GM12878 (cell line): ENCODE data around the gene PPP4R4. TPM values are rescaled to one million over a fixed set of nuclear protein-coding genes. Genes with fewer than 3 reads are reported as not detected.

Experiments
- ATAC-seq: fragments of 200-7000 bp; cut with Tn5 transposase; 3 replicates; pipeline ENCODE4 v1.9.1; 2020; ENCODE audit warnings: mild to moderate bottlenecking, moderate library complexity
- BruUV-seq: library from RNA; stranded (reverse); fragments of 400-500 nt; replicated peaks from 2 replicates; lab custom pipeline; 2021; lab: Mats Ljungman, UMichigan
- CTCF ChIA-PET: fragments of 300-600 bp; sonication (Branson Sonifier 250); formaldehyde crosslinking; extraction: SDS; loops from one replicate; lab custom pipeline; 2021; ENCODE audit warnings: inconsistent platforms; lab: Yijun Ruan, JAX
- POLR2A ChIA-PET: fragments of 350-600 bp; formaldehyde crosslinking; extraction: SDS; loops from one replicate; lab custom pipeline; 2021; ENCODE audit warnings: inconsistent platforms; lab: Charles Lee
- RAD21 ChIA-PET: fragments of 300-600 bp; sonication (Branson Sonifier 250); formaldehyde crosslinking; loops from one replicate; lab custom pipeline; 2023; ENCODE audit warnings: antibody characterized with exemption; ENCODE audit not compliant: unreplicated experiment; lab: Charles Lee
- SMC1A ChIA-PET: fragments of 300-600 bp; sonication (Branson Sonifier 250); formaldehyde crosslinking; loops from one replicate; lab custom pipeline; 2023; ENCODE audit not compliant: unreplicated experiment, uncharacterized antibody; lab: Charles Lee
- DNase-seq: peaks from one replicate; pipeline ENCODE4 v3.0.0-alpha.2; 2011; ENCODE audit warnings: low read depth, low spot score
- FAIRE-seq: peaks from 3 replicates; lab custom pipeline; 2011; peaks lifted over from hg19 to GRCh38; lab: Jason Lieb, UNC
- H2AFZ ChIP-seq: 2 replicates; pipeline ENCODE4 v1.6.0; 2011; ENCODE audit warnings: low read depth, low read length, control low read depth; ENCODE audit not compliant: control insufficient read depth
- H3K27ac ChIP-seq: 2 replicates; pipeline ENCODE4 v1.5.1; 2011; ENCODE audit warnings: control low read depth; ENCODE audit not compliant: control insufficient read depth, insufficient read depth
- H3K27me3 ChIP-seq, 2 experiments: replicated peaks in 1 of 2; 2 replicates each; pipeline versions ENCODE4 v1.6.0 to v1.6.1; 2011; ENCODE audit warnings: low read length in 1 of 2; ENCODE audit not compliant: control insufficient read depth in 2 of 2, insufficient read depth in 2 of 2
- H3K36me3 ChIP-seq, 2 experiments: 2 replicates each; pipeline ENCODE4 v1.5.1; 2011; ENCODE audit warnings: low read length in 1 of 2; ENCODE audit not compliant: control insufficient read depth in 2 of 2, insufficient read depth in 2 of 2
- H3K4me1 ChIP-seq: 2 replicates; pipeline ENCODE4 v1.6.1; 2011; ENCODE audit warnings: mild to moderate bottlenecking, low read length, moderate library complexity, mixed read lengths; ENCODE audit not compliant: control insufficient read depth, insufficient read depth
- H3K4me2 ChIP-seq: 2 replicates; pipeline ENCODE4 v1.6.0; 2011; ENCODE audit warnings: control low read depth; ENCODE audit not compliant: control insufficient read depth, insufficient read depth
- H3K4me3 ChIP-seq: fragments of 200-600 bp; sonication (generic); 2 replicates; pipeline ENCODE4 v1.5.1; 2016
- H3K79me2 ChIP-seq: 2 replicates; pipeline ENCODE4 v1.6.0; 2011; ENCODE audit warnings: low read length; ENCODE audit not compliant: control insufficient read depth, insufficient read depth
- H3K9ac ChIP-seq: 2 replicates; pipeline ENCODE4 v1.8.0; 2011; ENCODE audit warnings: low read length, control low read depth, mixed read lengths; ENCODE audit not compliant: control insufficient read depth, insufficient read depth
- H3K9me3 ChIP-seq: replicated peaks from 3 replicates; pipeline ENCODE4 v1.5.1; 2011; ENCODE audit warnings: mild to moderate bottlenecking, low read length; ENCODE audit not compliant: control insufficient read depth, insufficient read depth
- H4K20me1 ChIP-seq: 2 replicates; pipeline ENCODE4 v1.6.0; 2011; ENCODE audit not compliant: control insufficient read depth, insufficient read depth
- ATF2 ChIP-seq: IDR thresholded peaks from 2 replicates; pipeline ENCODE4 v1.6.1; 2012; ENCODE audit warnings: low read length, inconsistent platforms
- CBFB ChIP-seq: IDR thresholded peaks from 2 replicates; pipeline ENCODE4 v1.6.1; 2016; ENCODE audit warnings: antibody characterized with exemption, low read depth
- CBX5 ChIP-seq: sonication (generic); IDR thresholded peaks from 2 replicates; pipeline ENCODE4 v1.6.1; 2016; ENCODE audit warnings: low read depth, moderate library complexity, mild to moderate bottlenecking, inconsistent platforms
- HSF1 ChIP-seq: fragments of 150-350 bp; IDR thresholded peaks from 2 replicates; pipeline ENCODE4 v1.6.1; 2014; ENCODE audit warnings: mild to moderate bottlenecking, low read depth, low read length
- PAX8 ChIP-seq: fragments of 450-650 bp; IDR thresholded peaks from 2 replicates; pipeline ENCODE4 v1.6.1; 2017; ENCODE audit warnings: mild to moderate bottlenecking, moderate library complexity
- RB1 ChIP-seq: fragments of 450-650 bp; formaldehyde crosslinking; IDR thresholded peaks from 2 replicates; pipeline ENCODE4 v1.6.1; 2017; ENCODE audit warnings: mild to moderate bottlenecking, borderline replicate concordance
- RBBP5 ChIP-seq: fragments of 200-600 bp; sonication (generic); conservative IDR thresholded peaks from 2 replicates; pipeline ENCODE4 v1.6.1; 2016
- SMC3 ChIP-seq: IDR thresholded peaks from 2 replicates; pipeline ENCODE4 v1.6.1; 2011; ENCODE audit warnings: low read length, improper control_type of control experiment, borderline replicate concordance
- STAT1 ChIP-seq: fragments of 450-650 bp; conservative IDR thresholded peaks from 2 replicates; pipeline ENCODE4 v1.6.1; 2014; ENCODE audit warnings: antibody characterized with exemption, mild to moderate bottlenecking
- YBX1 ChIP-seq: fragments of 450-650 bp; IDR thresholded peaks from 2 replicates; pipeline ENCODE4 v1.6.1; 2016; ENCODE audit warnings: antibody characterized with exemption
- WGBS: methylation state at CpG from one replicate; pipeline ENCODE4 v1.1.6; 2016; ENCODE audit warnings: low lambda C conversion rate; ENCODE audit not compliant: insufficient replicate concordance, insufficient coverage; ENCODE audit errors: missing lambda C conversion rate; 5-methylcytosine and 5-hydroxymethylcytosine counted together
- in situ Hi-C: fragments of 300-500 bp; cut with MboI; formaldehyde crosslinking; loops from 9 replicates; pipeline ENCODE4 v1.14.3; 2018; ENCODE audit warnings: mixed read lengths
- intact Hi-C: fragments of 100-400 bp; cut with micrococcal nuclease; formaldehyde crosslinking; loops from one replicate; pipeline ENCODE4 v1.14.2; 2022; ENCODE audit not compliant: unreplicated experiment
- polyA plus RNA-seq, 11 experiments: library from polyadenylated mRNA; depleted of rRNA in 4 of 11; unstranded in 6 of 11; stranded (reverse) in 5 of 11; fragments of >200 nt; fragmentation: Nextera tagmentation in 4 of 11; fragmentation: Illumina TruSeq in 1 of 11; extraction: Ambion mirVana in 4 of 11; extraction: Trizol in 1 of 11; gene quantifications; 1 replicate in 1 of 11; 2 replicates in 10 of 11; pipeline versions ENCODE4 v1.2.1 to v1.2.3, GENCODE V29; 2011 to 2016; ENCODE audit warnings: inconsistent platforms in 2 of 11, missing spikeins in 2 of 11, low read depth in 1 of 11
- total RNA-seq, 4 experiments: library from RNA; depleted of rRNA in 3 of 4; stranded (reverse); fragments of >200 nt in 3 of 4; fragmentation: Illumina TruSeq in 1 of 4; extraction: Trizol in 1 of 4; gene quantifications; 2 replicates each; pipeline versions ENCODE4 v1.2.1 to v1.2.3, GENCODE V29; 2013 to 2021

The PPP4R4 gene
- total and polyA plus RNA-seq, 10 of the 15 experiments (the other 5 are each of a cell fraction or from before 2014, with no cell fraction given), result 0.01 to 0.13 (median 0.08) TPM; not detected in 4

GRCh38 chr14:94176808-94177207 lies 2.7 kb downstream of the PPP4R4 start:
- H3K79me2 ChIP-seq, result no peaks in the 10 kb centered on the region
- CTCF ChIA-PET, result interaction anchor here (4.8 to 6.4 kb wide), 2 partner anchors 40 to 141 kb away, joined by 52 to 58 read pairs; no protein-coding TSS in a partner anchor
- intact Hi-C loops, result no loop called here
- peaks cover 0 to 25% of the 10 kb centered on the region in 2 experiments; a peak in 2 of 4 replicates for H3K27me3 ChIP-seq
- H3K9ac ChIP-seq, result no peak overlapping the region
- SMC1A ChIA-PET, result no interaction called here
- in situ Hi-C loops, result no loop called here
- H3K4me2 ChIP-seq, result no peak overlapping the region
- no peak for DNase-seq
- no peaks in the 10 kb centered on the region; the same call in 1 of the 2 replicates for H3K4me1 ChIP-seq
- TF ChIP-seq HSF1 (no peak), RB1 (no peak), PAX8 (no peak), STAT1 (no peak), YBX1 (no peak), CBFB (no peak), RBBP5 (no peak), CBX5 (no peak), SMC3 (no peak), ATF2 (no peak)
- FAIRE-seq, result no peak
- no peaks in the 10 kb centered on the region; the same call in 2 of the 3 replicates for H3K9me3 ChIP-seq
- WGBS, result 30% methylated on average over 3 of the region's 3 CpGs
- no peaks in the 10 kb centered on the region for H4K20me1 ChIP-seq
- no peaks in the 10 kb centered on the region for H3K36me3 ChIP-seq
- no peak overlapping the region for H2AFZ ChIP-seq
- RAD21 ChIA-PET, result no interaction called here
- H3K4me3 ChIP-seq, result no peak overlapping the region
- POLR2A ChIA-PET, result no interaction called here
- no TSS peak for BruUV-seq
- no peak overlapping the region for H3K27ac ChIP-seq
- no peak for ATAC-seq
